OCI-LY3 (cell line): ENCODE data around the gene CNTFR.

Experiments
- H2AFZ ChIP-seq: fragments of 200-600, 300-600 bp; shearing (Covaris generic); 2 replicates; pipeline ENCODE4 v1.6.0; 2014; ENCODE audit warnings: antibody characterized with exemption, low read depth, low read length
- H3K27ac ChIP-seq: fragments of 200-600, 300-600 bp; sonication (generic); 2 replicates; pipeline ENCODE4 v1.5.1; 2014; ENCODE audit warnings: mild to moderate bottlenecking, low read length, moderate library complexity, mixed read lengths
- H3K27me3 ChIP-seq: fragments of 200-600, 300-600 bp; sonication (generic); 2 replicates; pipeline ENCODE4 v1.6.1; 2014; ENCODE audit warnings: low read depth, low read length, mixed read lengths
- H3K36me3 ChIP-seq: fragments of 200-600, 300-600 bp; sonication (generic); replicated peaks from 2 replicates; pipeline ENCODE3; 2014; ENCODE audit warnings: low read depth, low read length, mixed read lengths
- H3K4me1 ChIP-seq: fragments of 300-600, 200-600 bp; sonication (generic); 2 replicates; pipeline ENCODE4 v1.6.1; 2014; ENCODE audit warnings: low read length, mixed read lengths
- H3K4me2 ChIP-seq: fragments of 200-600, 300-600 bp; sonication (generic); 2 replicates; pipeline ENCODE4 v1.6.1; 2014; ENCODE audit warnings: low read length, mixed read lengths
- H3K4me3 ChIP-seq: fragments of 300-600, 200-600 bp; sonication (generic); 2 replicates; pipeline ENCODE4 v1.5.1; 2014; ENCODE audit warnings: antibody characterized with exemption, mild to moderate bottlenecking, low read length, moderate library complexity
- H3K79me2 ChIP-seq: fragments of 300-600, 200-600 bp; shearing (Covaris generic); 2 replicates; pipeline ENCODE4 v1.6.1; 2014; ENCODE audit warnings: mild to moderate bottlenecking, low read length, mixed read lengths
- H3K9ac ChIP-seq: fragments of 300-600, 200-600 bp; shearing (Covaris generic); 2 replicates; pipeline ENCODE4 v1.6.0; 2014; ENCODE audit warnings: mild to moderate bottlenecking, low read length, moderate library complexity
- H3K9me3 ChIP-seq: fragments of 200-600, 300-600 bp; shearing (Covaris generic); 2 replicates; pipeline ENCODE4 v1.6.1; 2014; ENCODE audit warnings: low read length, mixed read lengths; ENCODE audit not compliant: insufficient read depth
- H4K20me1 ChIP-seq: fragments of 200-600, 300-600 bp; sonication (generic); 2 replicates; pipeline ENCODE4 v1.6.1; 2016; ENCODE audit warnings: low read length, mixed read lengths; ENCODE audit not compliant: insufficient read depth
- EZH2phosphoT487 ChIP-seq: fragments of 200-600 bp; shearing (Covaris generic); IDR thresholded peaks from 2 replicates; pipeline ENCODE4 v1.6.1; 2018; ENCODE audit warnings: antibody characterized with exemption, mixed run types, low read depth
- TF ChIP-seq, protein P1 (sequence below): fragments of 200-600, 300-600 bp; sonication (generic); IDR thresholded peaks from 2 replicates; pipeline ENCODE4 v1.5.1; 2014; ENCODE audit warnings: antibody characterized with exemption, low read length, low read depth

CNTFR gene

GRCh38 chr9:34514816-34515215 lies 74.7 kb downstream of the CNTFR start:
- Histone ChIP-seq H3K27ac (no peak overlapping the region), H3K9me3 (no peaks in the 10 kb centered on the region), H3K36me3 (no peaks in the 10 kb centered on the region), H2AFZ (no peak overlapping the region), H4K20me1 (0 out of 2 replicates have a peak, but pooled peaks cover 4% of the 10 kb centered on the region), H3K4me1 (no peaks in the 10 kb centered on the region), H3K27me3 (peaks cover 12% of the 10 kb centered on the region), H3K4me3 (no peak overlapping the region), H3K79me2 (no peaks in the 10 kb centered on the region), H3K4me2 (no peak overlapping the region), H3K9ac (no peak overlapping the region)
- TF ChIP-seq, protein P1, sequence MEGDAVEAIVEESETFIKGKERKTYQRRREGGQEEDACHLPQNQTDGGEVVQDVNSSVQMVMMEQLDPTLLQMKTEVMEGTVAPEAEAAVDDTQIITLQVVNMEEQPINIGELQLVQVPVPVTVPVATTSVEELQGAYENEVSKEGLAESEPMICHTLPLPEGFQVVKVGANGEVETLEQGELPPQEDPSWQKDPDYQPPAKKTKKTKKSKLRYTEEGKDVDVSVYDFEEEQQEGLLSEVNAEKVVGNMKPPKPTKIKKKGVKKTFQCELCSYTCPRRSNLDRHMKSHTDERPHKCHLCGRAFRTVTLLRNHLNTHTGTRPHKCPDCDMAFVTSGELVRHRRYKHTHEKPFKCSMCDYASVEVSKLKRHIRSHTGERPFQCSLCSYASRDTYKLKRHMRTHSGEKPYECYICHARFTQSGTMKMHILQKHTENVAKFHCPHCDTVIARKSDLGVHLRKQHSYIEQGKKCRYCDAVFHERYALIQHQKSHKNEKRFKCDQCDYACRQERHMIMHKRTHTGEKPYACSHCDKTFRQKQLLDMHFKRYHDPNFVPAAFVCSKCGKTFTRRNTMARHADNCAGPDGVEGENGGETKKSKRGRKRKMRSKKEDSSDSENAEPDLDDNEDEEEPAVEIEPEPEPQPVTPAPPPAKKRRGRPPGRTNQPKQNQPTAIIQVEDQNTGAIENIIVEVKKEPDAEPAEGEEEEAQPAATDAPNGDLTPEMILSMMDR, result no peak
- no peak for TF ChIP-seq EZH2phosphoT487

DNA sequence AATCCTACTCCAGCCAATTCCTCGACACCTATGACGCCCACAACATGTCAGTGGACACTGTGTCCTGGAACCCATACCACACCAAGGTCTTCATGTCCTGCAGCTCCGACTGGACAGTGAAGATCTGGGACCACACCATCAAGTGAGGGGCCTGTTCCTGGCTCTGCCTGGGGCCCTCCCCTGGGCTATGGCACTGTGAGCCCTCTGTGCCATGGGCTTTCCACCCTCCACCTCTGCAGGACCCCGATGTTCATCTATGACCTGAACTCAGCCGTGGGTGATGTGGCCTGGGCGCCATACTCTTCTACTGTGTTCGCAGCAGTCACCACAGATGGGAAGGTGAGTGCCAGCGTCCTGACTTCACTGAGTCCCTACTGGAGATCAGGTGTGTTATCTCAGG lies 75.1 kb downstream of the CNTFR start:
- Histone ChIP-seq H3K9me3 (no peaks in the 10 kb centered on the region), H3K4me2 (no peak overlapping the region), H2AFZ (no peak overlapping the region), H4K20me1 (0 out of 2 replicates have a peak, but pooled peaks cover 4% of the 10 kb centered on the region), H3K4me1 (no peaks in the 10 kb centered on the region), H3K4me3 (no peak overlapping the region), H3K36me3 (no peaks in the 10 kb centered on the region), H3K27me3 (peaks cover 12% of the 10 kb centered on the region), H3K27ac (no peak overlapping the region), H3K79me2 (no peaks in the 10 kb centered on the region), H3K9ac (no peak overlapping the region)
- TF ChIP-seq, protein P1, result no peak
- TF ChIP-seq EZH2phosphoT487, result no peak

- Histone ChIP-seq H3K9me3 (no peaks in the 10 kb centered on the region), H3K4me3 (no peak overlapping the region), H2AFZ (no peak overlapping the region), H3K27me3 (peaks cover 12% of the 10 kb centered on the region), H4K20me1 (no peaks in the 10 kb centered on the region), H3K36me3 (no peaks in the 10 kb centered on the region), H3K79me2 (no peaks in the 10 kb centered on the region), H3K4me2 (no peak overlapping the region), H3K9ac (no peak overlapping the region), H3K4me1 (no peaks in the 10 kb centered on the region), H3K27ac (no peak overlapping the region)
- TF ChIP-seq EZH2phosphoT487, result no peak
- TF ChIP-seq, protein P1, result no peak
These were observed 75.8 kb downstream of the CNTFR start for GRCh38 chr9:34513567-34514214.

GRCh38 chr9:34512131-34513078 lies 77.1 kb downstream of the CNTFR start:
- Histone ChIP-seq H3K9ac (no peak overlapping the region), H3K79me2 (no peaks in the 10 kb centered on the region), H4K20me1 (no peaks in the 10 kb centered on the region), H3K9me3 (no peaks in the 10 kb centered on the region), H3K36me3 (no peaks in the 10 kb centered on the region), H3K4me2 (no peak overlapping the region), H3K27ac (no peak overlapping the region), H2AFZ (no peak overlapping the region), H3K4me3 (no peak overlapping the region), H3K27me3 (peaks cover 12% of the 10 kb centered on the region), H3K4me1 (no peaks in the 10 kb centered on the region; the same call in 1 of the 2 replicates)
- no peak for TF ChIP-seq EZH2phosphoT487
- TF ChIP-seq, protein P1, result no peak
